Ovary (tissue), 3 donors: ENCODE results near the gene VDR.

Experiments
- EP300 ChIP-seq: sonication (generic); formaldehyde crosslinking; IDR thresholded peaks from one replicate; pipeline ENCODE4 v1.6.1; 2017; ENCODE audit warnings: antibody characterized with exemption
- POLR2A ChIP-seq: fragments of 450-650 bp; IDR thresholded peaks from one replicate; pipeline ENCODE4 v1.6.1; 2017; ENCODE audit warnings: antibody characterized with exemption, mild to moderate bottlenecking, moderate library complexity
- TF ChIP-seq, protein P1 (sequence below), 3 donors: fragments of 450-650 bp in 2 of 3; fragments of 200-600 bp in 1 of 3; IDR thresholded peaks; one replicate each; pipeline versions ENCODE4 v1.5.1 to v1.8.0; 2016 to 2022; ENCODE audit warnings: antibody characterized with exemption in 3 of 3, mild to moderate bottlenecking in 1 of 3
- donor health status: DM: no; HTN: no; CAD: no.

DNA sequence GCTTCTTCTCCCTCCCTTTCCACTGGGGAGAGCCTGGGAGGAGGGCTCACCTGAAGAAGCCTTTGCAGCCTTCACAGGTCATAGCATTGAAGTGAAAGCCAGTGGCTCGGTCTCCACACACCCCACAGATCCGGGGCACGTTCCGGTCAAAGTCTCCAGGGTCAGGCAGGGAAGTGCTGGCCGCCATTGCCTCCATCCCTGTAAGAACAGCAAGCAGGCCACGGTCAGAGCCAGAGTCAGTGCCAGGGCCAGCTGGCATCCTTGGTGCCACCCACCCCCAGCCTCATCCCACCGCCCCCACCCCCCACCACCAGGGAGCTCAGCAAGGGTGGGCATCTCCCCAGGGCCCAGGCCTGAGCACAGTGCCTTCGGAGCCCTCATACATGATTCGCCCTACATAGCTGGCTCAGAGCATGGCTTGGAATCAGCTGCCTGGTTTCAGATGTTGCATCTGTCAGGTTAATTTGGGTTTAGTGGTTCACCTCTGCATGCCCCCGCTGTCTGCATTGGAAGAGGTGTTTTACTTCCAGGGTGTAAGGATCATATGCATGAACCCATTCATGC is 25.8 kb downstream of the VDR start:
- TF ChIP-seq POLR2A (no peak), EP300 (no peak)
- TF ChIP-seq, protein P1, sequence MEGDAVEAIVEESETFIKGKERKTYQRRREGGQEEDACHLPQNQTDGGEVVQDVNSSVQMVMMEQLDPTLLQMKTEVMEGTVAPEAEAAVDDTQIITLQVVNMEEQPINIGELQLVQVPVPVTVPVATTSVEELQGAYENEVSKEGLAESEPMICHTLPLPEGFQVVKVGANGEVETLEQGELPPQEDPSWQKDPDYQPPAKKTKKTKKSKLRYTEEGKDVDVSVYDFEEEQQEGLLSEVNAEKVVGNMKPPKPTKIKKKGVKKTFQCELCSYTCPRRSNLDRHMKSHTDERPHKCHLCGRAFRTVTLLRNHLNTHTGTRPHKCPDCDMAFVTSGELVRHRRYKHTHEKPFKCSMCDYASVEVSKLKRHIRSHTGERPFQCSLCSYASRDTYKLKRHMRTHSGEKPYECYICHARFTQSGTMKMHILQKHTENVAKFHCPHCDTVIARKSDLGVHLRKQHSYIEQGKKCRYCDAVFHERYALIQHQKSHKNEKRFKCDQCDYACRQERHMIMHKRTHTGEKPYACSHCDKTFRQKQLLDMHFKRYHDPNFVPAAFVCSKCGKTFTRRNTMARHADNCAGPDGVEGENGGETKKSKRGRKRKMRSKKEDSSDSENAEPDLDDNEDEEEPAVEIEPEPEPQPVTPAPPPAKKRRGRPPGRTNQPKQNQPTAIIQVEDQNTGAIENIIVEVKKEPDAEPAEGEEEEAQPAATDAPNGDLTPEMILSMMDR (IDR thresholded peaks at IDR 0.05): no peak
